Keratinocyte (primary cell): Measurements from ENCODE around the gene CNN2. TPM values are rescaled to one million over a fixed set of nuclear protein-coding genes. Genes with fewer than 3 reads are reported as not detected.

Source experiments
- DNase-seq: peaks from one replicate; pipeline ENCODE4 v3.0.0-alpha.2; 2011; ENCODE audit warnings: low read depth, missing footprints, low spot score
- FAIRE-seq: peaks from 2 replicates; lab custom pipeline; 2011; peaks lifted over from hg19 to GRCh38; lab: Jason Lieb, UNC
- H2AFZ ChIP-seq: 2 replicates; pipeline ENCODE4 v1.6.0; 2012; ENCODE audit warnings: low read length, control low read depth, inconsistent platforms; ENCODE audit not compliant: control insufficient read depth
- H3K27ac ChIP-seq: 2 replicates; pipeline ENCODE4 v1.5.1; 2011; ENCODE audit warnings: low read length; ENCODE audit not compliant: control insufficient read depth, insufficient read depth
- H3K27me3 ChIP-seq: 3 replicates; pipeline ENCODE4 v1.6.0; 2011; ENCODE audit warnings: low read length; ENCODE audit not compliant: control insufficient read depth, insufficient read depth; ENCODE audit errors: extremely low read depth
- H3K36me3 ChIP-seq, 2 experiments: 2 replicates in 1 of 2; 3 replicates in 1 of 2; pipeline ENCODE4 v1.5.1; 2011; ENCODE audit warnings: low read length in 2 of 2, mild to moderate bottlenecking in 1 of 2; ENCODE audit not compliant: control insufficient read depth in 2 of 2, insufficient read depth in 2 of 2; ENCODE audit errors: extremely low read depth in 1 of 2
- H3K4me1 ChIP-seq: 3 replicates; pipeline ENCODE4 v1.5.1; 2011; ENCODE audit warnings: low read length; ENCODE audit not compliant: control insufficient read depth, insufficient read depth; ENCODE audit errors: extremely low read depth
- H3K4me2 ChIP-seq: 3 replicates; pipeline ENCODE4 v1.6.0; 2011; ENCODE audit warnings: low read depth, low read length; ENCODE audit not compliant: control insufficient read depth, insufficient read depth; ENCODE audit errors: extremely low read depth
- H3K4me3 ChIP-seq, 3 experiments: fragments of 200-600 bp in 1 of 3; sonication (generic) in 1 of 3; 2 replicates in 2 of 3; 3 replicates in 1 of 3; pipeline ENCODE4 v1.5.1; 2011 to 2016; ENCODE audit warnings: low read length in 3 of 3, mild to moderate bottlenecking in 3 of 3, control low read depth in 2 of 3, inconsistent platforms in 1 of 3, low read depth in 1 of 3, mixed read lengths in 1 of 3, mixed run types in 1 of 3, moderate library complexity in 1 of 3; ENCODE audit not compliant: control insufficient read depth in 2 of 3, insufficient read depth in 2 of 3; ENCODE audit errors: extremely low read depth in 1 of 3
- H3K79me2 ChIP-seq: 2 replicates; pipeline ENCODE4 v1.6.0; 2012; ENCODE audit warnings: low read length; ENCODE audit not compliant: control insufficient read depth, insufficient read depth
- H3K9ac ChIP-seq: 3 replicates; pipeline ENCODE4 v1.6.0; 2011; ENCODE audit warnings: low read length; ENCODE audit not compliant: control insufficient read depth, insufficient read depth; ENCODE audit errors: extremely low read depth
- H3K9me1 ChIP-seq: 3 replicates; pipeline ENCODE4 v1.6.0; 2011; ENCODE audit warnings: low read length; ENCODE audit not compliant: control insufficient read depth, insufficient read depth; ENCODE audit errors: extremely low read depth
- H3K9me3 ChIP-seq: 2 replicates; pipeline ENCODE4 v1.5.1; 2012; ENCODE audit warnings: low read depth, low read length; ENCODE audit not compliant: control insufficient read depth
- H4K20me1 ChIP-seq: 3 replicates; pipeline ENCODE4 v1.6.0; 2011; ENCODE audit warnings: low read length; ENCODE audit not compliant: control insufficient read depth, insufficient read depth; ENCODE audit errors: extremely low read depth
- CTCF ChIP-seq, 3 experiments: IDR thresholded peaks in 1 of 3; conservative IDR thresholded peaks in 1 of 3; optimal IDR thresholded peaks in 1 of 3; 2 replicates in 2 of 3; 3 replicates in 1 of 3; pipeline versions ENCODE3 to v1.5.1; 2011; ENCODE audit warnings: low read length in 3 of 3, mild to moderate bottlenecking in 3 of 3, moderate library complexity in 2 of 3, control low read depth in 1 of 3, inconsistent platforms in 1 of 3; ENCODE audit not compliant: insufficient read depth in 2 of 3; ENCODE audit errors: extremely low read depth in 1 of 3
- EZH2 ChIP-seq: IDR thresholded peaks from one replicate; pipeline ENCODE4 v1.6.1; 2012; ENCODE audit warnings: inconsistent platforms, mild to moderate bottlenecking, low read length, moderate library complexity
- dilution Hi-C: fragments of 300-500 bp; cut with MboI; formaldehyde crosslinking; loops from one replicate; pipeline ENCODE4 v1.7.0; 2020; ENCODE audit warnings: low sequenced_read_pairs; ENCODE audit not compliant: extremely low pct_ligation_motif_present
- polyA plus RNA-seq, 5 experiments: library from polyadenylated mRNA; depleted of rRNA in 3 of 5; stranded (reverse) in 3 of 5; stranded (forward) in 1 of 5; unstranded in 1 of 5; fragments of >200 nt; gene quantifications; 1 replicate in 1 of 5; 2 replicates in 3 of 5; 3 replicates in 1 of 5; pipeline versions ENCODE4 v1.2.1 to v1.2.3, GENCODE V29; 2011 to 2012; ENCODE audit warnings: missing spikeins in 2 of 5, low read depth in 1 of 5, low replicate concordance in 1 of 5

Gene CNN2
- polyA plus RNA-seq, 1 donor (not counting 4 experiments of a cell fraction or from before 2014, with no cell fraction given): 136 TPM

- H3K9ac ChIP-seq: no peak overlapping the region
- no peak overlapping the region for H3K4me3 ChIP-seq
- no peaks in the 10 kb centered on the region for H3K9me3 ChIP-seq
- no peaks in the 10 kb centered on the region for H4K20me1 ChIP-seq
- no peak overlapping the region for H2AFZ ChIP-seq
- dilution Hi-C loops: no loop called here
- no peaks in the 10 kb centered on the region for H3K27me3 ChIP-seq
- H3K36me3 ChIP-seq: peaks cover 0 to 9% of the 10 kb centered on the region in 2 experiments
- no peak overlapping the region for H3K4me2 ChIP-seq
- peaks cover 17% of the 10 kb centered on the region for H3K4me1 ChIP-seq
- TF ChIP-seq CTCF (optimal IDR thresholded peaks at IDR 0.05 in 1 of 3, IDR thresholded peaks at IDR 0.05 in 1 of 3, conservative IDR thresholded peaks at IDR 0.05 in 1 of 3; ENCODE audit: extremely low read depth in 1 of 3, insufficient read depth in 2 of 3, low read length in 3 of 3): no peak
- TF ChIP-seq EZH2: no peak
- FAIRE-seq: no peak
- no peak overlapping the region for H3K27ac ChIP-seq
- peaks cover 1% of the 10 kb centered on the region for H3K79me2 ChIP-seq
- no peaks in the 10 kb centered on the region for H3K9me1 ChIP-seq
- no peak for DNase-seq
Observed at GRCh38 chr19:1045247-1045603, 18.8 kb downstream of the CNN2 start.

- dilution Hi-C loops: no loop called here
- no peak overlapping the region for H3K4me2 ChIP-seq
- H3K36me3 ChIP-seq: peaks cover 0 to 9% of the 10 kb centered on the region in 2 experiments
- H3K9me3 ChIP-seq: no peaks in the 10 kb centered on the region
- no peaks in the 10 kb centered on the region for H3K79me2 ChIP-seq
- H3K27me3 ChIP-seq: no peaks in the 10 kb centered on the region
- no peak for FAIRE-seq
- no peak overlapping the region for H3K27ac ChIP-seq
- peaks cover 11% of the 10 kb centered on the region for H3K4me1 ChIP-seq
- TF ChIP-seq CTCF (optimal IDR thresholded peaks at IDR 0.05 in 1 of 3, IDR thresholded peaks at IDR 0.05 in 1 of 3, conservative IDR thresholded peaks at IDR 0.05 in 1 of 3; ENCODE audit: extremely low read depth in 1 of 3, insufficient read depth in 2 of 3, low read length in 3 of 3) (no peak), EZH2 (no peak)
- no peaks in the 10 kb centered on the region for H4K20me1 ChIP-seq
- H3K9ac ChIP-seq: no peak overlapping the region
- H2AFZ ChIP-seq: no peak overlapping the region
- no peak for DNase-seq
- H3K9me1 ChIP-seq: no peaks in the 10 kb centered on the region
- no peak overlapping the region for H3K4me3 ChIP-seq
Observed at GRCh38 chr19:1046117-1046626, 19.8 kb downstream of the CNN2 start.
